ENCODE measurements around the gene CHCHD3. TPM values are rescaled to one million over a fixed set of nuclear protein-coding genes. Genes with fewer than 3 reads are reported as not detected.

Gene CHCHD3
- total RNA-seq, 2 donors from 2014 or later = 88.3 to 154 TPM

GRCh38 chr7:132828502-132828901 lies 253.4 kb downstream of the CHCHD3 start:
- DNase-seq (ENCODE audit: low spot score) = no peak
- no peak for TF ChIP-seq CTCF (IDR thresholded peaks at IDR 0.05)
- H3K36me3 ChIP-seq = no peaks in the 10 kb centered on the region
- H3K4me3 ChIP-seq = no peak overlapping the region
- no peaks in the 10 kb centered on the region for H3K27me3 ChIP-seq
- no peaks in the 10 kb centered on the region for H3K4me1 ChIP-seq
- H3K27ac ChIP-seq = no peak overlapping the region
- H3K9me3 ChIP-seq = no peaks in the 10 kb centered on the region

DNA sequence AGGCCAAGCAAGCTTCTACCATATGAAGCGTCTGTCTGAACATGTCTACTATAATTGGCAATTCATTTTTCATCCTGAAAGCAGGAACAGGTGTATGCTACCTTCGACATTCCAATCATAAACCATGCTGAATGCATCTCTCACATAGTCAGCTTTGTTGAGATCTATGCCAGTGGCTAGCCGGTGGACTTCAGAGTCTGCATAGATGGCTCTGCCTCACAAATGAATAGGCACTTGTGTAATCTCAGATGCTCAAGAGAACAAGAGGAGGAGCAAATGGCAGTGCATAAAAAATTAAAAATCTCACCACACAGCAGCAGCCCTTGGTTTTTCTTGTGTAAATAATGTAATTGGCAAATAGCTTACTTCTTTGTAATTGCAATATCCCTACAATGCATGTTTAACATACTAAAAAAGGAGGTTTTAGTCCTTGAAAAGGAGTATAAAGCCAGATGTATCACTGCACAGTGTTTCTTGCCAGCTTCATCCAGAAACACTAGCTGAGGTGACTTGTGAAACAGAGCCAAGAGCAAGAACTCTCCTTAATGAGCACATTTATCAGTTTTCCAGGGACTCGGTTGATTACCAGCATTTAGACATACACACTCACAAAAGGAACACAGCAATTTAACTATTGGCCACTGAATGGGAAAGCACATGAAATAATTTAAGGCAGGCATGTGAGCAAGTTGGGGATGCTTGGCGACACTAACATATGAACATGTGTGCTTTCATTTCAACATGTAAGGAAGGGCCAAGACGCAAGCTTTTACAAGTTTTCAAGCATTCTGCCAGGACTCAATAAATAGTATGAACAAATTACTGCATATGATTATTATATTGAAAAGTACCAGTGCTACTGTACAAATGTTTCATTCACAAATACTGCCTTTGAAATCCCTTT lies 255.7 kb downstream of the CHCHD3 start:
- Histone ChIP-seq H3K4me3 (no peak overlapping the region), H3K36me3 (no peaks in the 10 kb centered on the region)
- TF ChIP-seq CTCF (IDR thresholded peaks at IDR 0.05) = no peak

GRCh38 chr7:132825222-132825621 lies 256.7 kb downstream of the CHCHD3 start:
- Histone ChIP-seq H3K27me3 (no peaks in the 10 kb centered on the region), H3K36me3 (no peaks in the 10 kb centered on the region), H3K4me3 (no peak overlapping the region), H3K27ac (no peak overlapping the region), H3K4me1 (no peaks in the 10 kb centered on the region), H3K9me3 (no peaks in the 10 kb centered on the region)
- TF ChIP-seq CTCF (IDR thresholded peaks at IDR 0.05) = no peak
- DNase-seq (ENCODE audit: low spot score) = no peak

More for the DNA sequence above, 255.7 kb downstream of the CHCHD3 start:
- no peak for DNase-seq (ENCODE audit: low spot score)
- Histone ChIP-seq H3K27ac (no peak overlapping the region), H3K27me3 (no peaks in the 10 kb centered on the region), H3K9me3 (no peaks in the 10 kb centered on the region), H3K4me1 (no peaks in the 10 kb centered on the region)

DNA sequence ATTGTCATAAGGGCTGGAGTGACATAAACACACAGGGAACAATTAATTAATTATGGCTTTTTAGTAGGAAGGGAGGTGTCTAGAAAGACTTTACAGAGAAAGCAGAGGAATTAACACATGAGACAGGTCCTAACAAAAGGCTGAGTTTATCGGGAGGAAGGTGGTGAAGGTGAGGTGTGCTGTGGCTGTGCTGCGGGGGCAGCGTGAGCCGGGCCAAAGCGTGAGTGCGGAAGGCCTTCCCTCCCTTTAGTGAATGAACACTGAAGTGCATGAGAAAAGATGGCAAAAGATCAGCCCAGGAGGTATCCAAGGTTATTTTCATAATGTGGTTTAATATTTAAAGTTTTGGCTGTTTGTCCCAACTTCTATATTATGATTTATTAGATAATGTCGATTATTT lies 262.2 kb downstream of the CHCHD3 start:
- TF ChIP-seq CTCF (IDR thresholded peaks at IDR 0.05) = no peak
- Histone ChIP-seq H3K9me3 (no peaks in the 10 kb centered on the region), H3K27ac (no peak overlapping the region), H3K27me3 (no peaks in the 10 kb centered on the region), H3K4me1 (peaks cover 0 to 13% of the 10 kb centered on the region in 2 donors), H3K36me3 (no peaks in the 10 kb centered on the region), H3K4me3 (no peak overlapping the region)
- DNase-seq (ENCODE audit: low spot score) = no peak

GRCh38 chr7:132817949-132818348 lies 263.9 kb downstream of the CHCHD3 start:
- no peak for DNase-seq (ENCODE audit: low spot score)
- TF ChIP-seq CTCF (IDR thresholded peaks at IDR 0.05) = no peak
- H3K36me3 ChIP-seq = no peaks in the 10 kb centered on the region
- peaks cover 0 to 13% of the 10 kb centered on the region in 2 donors for H3K4me1 ChIP-seq
- H3K27ac ChIP-seq = no peak overlapping the region
- no peaks in the 10 kb centered on the region for H3K27me3 ChIP-seq
- no peaks in the 10 kb centered on the region for H3K9me3 ChIP-seq
- H3K4me3 ChIP-seq = no peak overlapping the region
